Amniotic stem cell (primary cell): ENCODE results near the gene HES5.

ENCODE experiments used
- DNase-seq: peaks from one replicate; lab custom pipeline; 2025; lab: John Stamatoyannopoulos, UW

Gene HES5

GRCh38 chr1:2530513-2531361 is 674 bp upstream of the HES5 start:
- DNase-seq, result no peak

DNA sequence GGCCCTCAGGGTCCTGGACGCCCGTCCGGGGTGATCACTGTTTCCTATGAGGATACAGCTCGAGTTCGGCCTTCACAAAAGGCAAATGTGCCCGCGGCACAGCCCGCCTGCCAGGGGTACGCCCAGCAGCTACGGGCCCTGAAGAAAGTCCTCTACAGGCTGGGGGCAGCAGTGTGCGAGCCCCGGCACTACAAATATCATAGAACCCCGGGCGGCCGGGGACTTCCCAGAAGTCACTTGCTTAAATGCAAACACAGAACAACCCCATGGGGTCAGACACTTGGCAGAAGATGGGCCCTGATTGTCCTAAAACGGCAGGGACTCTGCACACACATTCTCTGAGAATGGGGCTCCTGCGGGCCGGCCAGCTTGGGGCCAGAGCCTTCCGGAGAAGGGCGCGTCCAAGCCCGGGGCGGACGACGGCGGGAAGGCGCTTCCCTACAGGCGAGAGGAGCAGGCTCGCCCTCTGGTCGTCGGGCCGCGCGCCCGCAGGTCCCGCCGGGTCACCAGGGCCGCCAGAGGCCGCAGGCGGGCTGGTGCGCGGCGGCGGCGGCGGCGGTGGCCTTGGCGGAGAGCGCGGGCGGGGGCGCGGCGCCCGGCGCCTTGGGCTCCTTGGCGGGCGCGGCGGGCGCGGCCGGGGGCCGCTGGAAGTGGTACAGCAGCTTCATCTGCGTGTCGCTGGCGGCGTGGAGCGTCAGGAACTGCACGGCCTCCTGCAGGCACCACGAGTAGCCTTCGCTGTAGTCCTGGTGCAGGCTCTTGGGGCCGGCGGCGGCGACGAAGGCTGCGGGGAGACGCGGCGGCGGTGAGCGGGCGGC is 888 bp downstream of the HES5 start:
- no peak for DNase-seq

- DNase-seq, result no peak
These were observed 1.5 kb downstream of the HES5 start for GRCh38 chr1:2528611-2528965.

DNA sequence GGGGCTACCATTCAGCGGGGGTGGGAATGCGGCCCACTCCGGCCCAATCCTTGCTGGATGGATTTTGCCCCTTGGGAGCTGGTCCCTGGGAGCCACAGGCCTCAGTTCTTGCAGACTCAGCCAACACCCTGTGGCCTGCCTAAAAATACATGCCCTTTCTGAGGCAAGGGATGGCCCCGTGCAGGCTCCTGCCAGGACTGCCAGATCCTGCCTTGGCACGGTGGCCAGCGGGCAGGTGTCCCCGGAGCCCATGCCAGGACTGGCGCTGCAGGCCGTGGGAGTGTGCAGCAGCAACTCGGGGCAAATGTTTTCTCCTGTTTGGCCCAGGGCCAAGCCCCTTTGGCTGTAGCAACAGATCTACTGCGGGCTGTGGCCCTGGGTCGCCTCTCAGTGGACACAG is 2.0 kb downstream of the HES5 start:
- no peak for DNase-seq

GRCh38 chr1:2527556-2527860 is 2.6 kb downstream of the HES5 start:
- DNase-seq, result no peak

- peak; percentile 19 for DNase-seq
These were observed 3.1 kb downstream of the HES5 start for GRCh38 chr1:2526824-2527555.

- DNase-seq, result peak; percentile 93
These were observed 3.9 kb downstream of the HES5 start, which contains the start of gene PANK4 for GRCh38 chr1:2525920-2526823. Gene PANK4, minus strand, starts transcription at chr1:2526596. Its CDS starts 9 bp downstream, at chr1:2526587.

GRCh38 chr1:2525572-2525919 is 4.5 kb downstream of the HES5 start:
- DNase-seq, result no peak

DNA sequence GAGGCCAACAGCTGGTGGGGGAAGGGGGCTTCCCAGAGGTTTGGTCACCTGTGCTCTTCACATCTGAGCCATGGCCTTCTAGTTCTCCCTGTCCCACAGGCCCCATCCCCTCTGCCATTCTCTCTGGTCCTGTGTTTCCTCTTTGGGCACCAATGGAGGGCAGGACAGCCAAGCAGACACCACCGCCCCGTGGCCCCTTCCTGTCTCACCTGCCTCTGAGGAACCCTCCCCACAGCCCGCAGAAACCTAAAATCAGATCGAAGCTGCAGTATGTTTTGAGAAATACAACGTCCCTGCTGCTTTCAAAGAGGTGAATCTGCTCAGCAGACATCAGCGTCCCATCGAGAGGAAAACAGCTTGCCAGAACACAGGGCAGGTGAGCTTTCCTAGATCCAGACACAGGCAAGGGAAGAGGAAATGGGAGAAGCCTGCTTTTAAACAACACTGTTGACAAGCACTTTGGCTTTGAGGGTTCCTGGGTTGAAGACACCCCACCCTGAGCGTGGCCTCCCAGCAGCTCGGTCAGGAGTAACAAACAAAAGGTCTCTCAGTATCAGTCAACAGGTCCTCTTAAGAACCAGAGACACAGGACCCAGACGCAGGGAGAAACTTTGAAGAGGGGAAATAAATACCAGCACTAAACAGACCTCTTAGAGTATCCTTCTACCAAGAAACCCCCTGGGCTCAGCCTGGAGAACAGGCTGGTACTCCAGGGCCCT is 6.0 kb downstream of the HES5 start:
- no peak for DNase-seq

GRCh38 chr1:2523191-2523890 is 6.7 kb downstream of the HES5 start:
- no peak for DNase-seq

GRCh38 chr1:2522230-2522629 is 7.8 kb downstream of the HES5 start:
- no peak for DNase-seq

DNA sequence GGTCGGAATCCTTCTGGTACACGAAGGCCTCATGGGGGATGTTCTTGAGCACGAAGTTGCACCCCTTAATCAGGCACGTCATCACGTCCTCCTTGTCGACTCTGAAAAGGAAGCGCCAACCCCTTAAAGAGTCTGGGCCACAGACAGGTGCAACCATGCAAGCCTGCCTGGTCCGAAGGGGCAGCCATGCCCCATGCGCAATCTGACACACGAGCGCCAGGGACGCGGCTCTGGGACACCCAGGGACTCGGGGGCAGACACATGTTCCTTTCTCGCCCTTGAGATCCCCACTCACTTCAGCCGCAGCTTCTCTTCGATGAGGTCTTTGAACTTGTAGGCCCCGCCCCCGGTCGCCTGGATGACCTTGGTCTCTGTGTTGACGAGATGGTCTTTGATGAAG is 9.3 kb downstream of the HES5 start:
- no peak for DNase-seq

DNA sequence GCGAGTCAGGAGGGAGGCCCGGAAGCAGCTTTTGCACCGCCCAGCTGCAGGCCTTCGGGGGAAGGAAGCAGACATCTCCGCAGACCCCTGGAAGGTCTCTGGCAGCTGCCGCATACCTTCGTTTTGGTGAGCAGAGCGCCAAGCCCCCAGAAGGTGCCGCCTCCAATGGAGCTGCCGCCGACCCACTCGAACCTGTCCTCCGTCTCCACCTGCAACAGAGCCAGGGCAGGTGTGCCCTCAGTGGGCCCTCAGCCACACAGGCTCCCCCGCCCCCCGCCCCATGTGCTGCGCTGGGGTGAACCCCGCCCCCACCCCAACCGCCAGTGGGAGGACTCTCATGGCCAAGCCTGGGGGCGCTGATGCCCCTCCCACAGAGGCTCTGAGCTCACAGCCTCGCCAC is 9.9 kb downstream of the HES5 start:
- no peak for DNase-seq

- DNase-seq, result no peak
These were observed 10.3 kb downstream of the HES5 start for GRCh38 chr1:2519729-2520128.

- no peak for DNase-seq
These were observed 10.9 kb downstream of the HES5 start for GRCh38 chr1:2519029-2519685.

- no peak for DNase-seq
These were observed 11.5 kb downstream of the HES5 start for GRCh38 chr1:2518528-2518927.

- DNase-seq, result no peak
These were observed 12.1 kb downstream of the HES5 start for GRCh38 chr1:2517966-2518365.

GRCh38 chr1:2516946-2517345 is 13.1 kb downstream of the HES5 start:
- DNase-seq, result no peak

DNA sequence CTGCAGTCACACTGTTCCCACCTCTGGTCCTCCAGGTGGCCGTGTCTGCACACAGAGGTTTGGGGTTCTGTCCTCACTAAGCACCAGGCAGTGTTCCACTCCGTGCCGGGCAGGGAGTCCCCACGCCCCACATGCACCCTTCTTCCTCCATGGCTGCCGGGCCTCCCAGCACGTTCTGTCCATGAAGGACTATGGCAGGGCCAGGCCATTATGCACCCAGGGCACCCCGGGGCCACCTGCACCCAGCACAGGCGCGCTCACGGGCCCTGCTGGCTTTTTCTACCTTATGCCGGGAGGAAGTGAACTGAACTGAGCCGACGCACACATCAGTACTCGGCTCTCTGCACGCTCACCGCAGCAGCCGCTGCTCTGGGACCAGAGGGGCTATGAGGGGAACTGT is 13.9 kb downstream of the HES5 start:
- DNase-seq, result no peak

DNA sequence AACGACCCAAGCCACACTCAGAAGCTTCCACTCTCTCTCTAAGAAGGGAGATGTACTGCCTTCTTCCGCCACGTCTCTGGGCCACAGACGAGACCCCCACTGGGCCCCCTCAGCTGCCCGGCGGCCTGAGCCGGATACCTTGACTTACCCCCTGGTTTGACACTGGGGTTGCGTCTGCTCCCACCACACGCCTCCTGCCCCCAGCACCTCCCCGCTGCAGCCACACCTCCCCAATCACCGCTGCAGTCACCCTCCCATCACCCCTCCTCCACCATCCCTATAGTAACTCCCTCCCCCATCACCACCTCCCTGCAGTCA is 14.3 kb downstream of the HES5 start:
- DNase-seq, result no peak
